Central memory CD4-positive, alpha-beta T cell (primary cell): Measurements from ENCODE around the gene COL2A1.

Experiments
- DNase-seq: peaks from one replicate; pipeline ENCODE4 v3.0.0; 2022

Gene COL2A1

DNA sequence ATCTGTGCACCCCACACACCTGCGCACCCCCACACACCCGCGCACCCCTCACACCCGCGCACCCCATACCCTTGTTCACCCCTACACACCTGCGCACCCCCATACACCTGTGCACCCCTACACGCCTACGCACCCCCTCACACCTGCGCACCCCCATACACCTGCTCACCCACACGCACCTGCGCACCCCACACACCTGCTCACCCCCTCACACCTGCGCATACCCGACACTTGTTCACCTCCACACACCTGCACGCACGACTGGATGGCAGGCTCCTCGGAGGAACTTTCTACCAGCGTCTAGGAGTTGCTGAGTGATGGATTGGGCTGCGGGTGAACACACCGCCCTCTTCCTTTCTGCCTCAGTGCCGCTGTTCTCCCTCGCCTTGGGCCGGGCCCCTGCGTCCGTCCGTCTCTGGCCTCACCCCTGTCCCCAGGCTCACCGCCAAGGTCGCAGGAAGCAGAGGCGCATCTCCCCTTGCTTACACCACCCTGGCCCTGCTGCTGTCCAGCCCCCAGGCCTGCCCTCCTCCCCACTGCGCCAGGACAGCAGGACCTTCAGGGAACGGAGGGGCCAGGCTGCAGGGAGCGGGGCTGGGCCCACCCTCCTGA lies 61.6 kb downstream of the COL2A1 start:
- no peak for DNase-seq

GRCh38 chr12:47941871-47942613 lies 62.2 kb downstream of the COL2A1 start:
- DNase-seq, result no peak

DNA sequence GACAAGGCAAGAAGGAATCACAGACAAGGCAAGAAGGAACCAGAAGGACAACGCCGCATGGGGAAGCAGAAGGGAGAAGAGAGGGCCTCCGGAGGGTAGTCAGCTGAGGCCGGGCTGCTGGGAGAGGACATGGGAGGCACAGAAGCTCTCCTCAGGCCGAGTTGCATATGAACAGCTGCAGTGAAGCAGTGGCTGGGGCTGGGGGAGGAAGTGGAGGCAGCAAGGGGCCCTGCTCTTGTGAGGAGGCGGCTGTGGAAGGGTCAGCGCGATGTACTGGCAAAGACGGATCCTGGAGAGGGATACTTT lies 62.8 kb downstream of the COL2A1 start:
- no peak for DNase-seq

GRCh38 chr12:47940773-47941474 lies 63.4 kb downstream of the COL2A1 start:
- DNase-seq, result no peak

GRCh38 chr12:47939009-47939601 lies 65.2 kb downstream of the COL2A1 start:
- DNase-seq, result no peak

DNA sequence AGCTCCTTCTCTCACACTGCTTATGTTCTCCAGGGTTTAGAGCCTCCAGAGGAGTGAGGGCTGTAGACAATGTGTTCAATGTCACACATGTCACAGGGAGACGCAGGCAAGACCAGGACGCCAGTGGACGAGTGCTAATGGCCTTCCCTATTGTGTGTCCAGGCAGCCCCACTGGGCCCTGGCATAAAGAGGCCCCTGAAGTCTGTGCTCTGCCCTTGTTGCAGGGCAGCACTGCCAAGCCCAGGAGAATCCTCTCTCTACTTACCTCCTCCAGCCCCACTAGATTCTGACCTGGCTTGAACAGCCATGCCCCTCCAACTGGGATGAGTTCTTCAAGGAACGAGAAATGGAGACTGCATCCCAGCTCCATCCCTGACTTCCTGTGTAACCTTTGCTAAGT lies 65.7 kb downstream of the COL2A1 start:
- no peak for DNase-seq

GRCh38 chr12:47938093-47938492 lies 66.2 kb downstream of the COL2A1 start:
- DNase-seq, result no peak

GRCh38 chr12:47935184-47935583 lies 69.1 kb downstream of the COL2A1 start:
- DNase-seq, result no peak

- no peak for DNase-seq
Measured at GRCh38 chr12:47931187-47931586, 73.1 kb downstream of the COL2A1 start.

DNA sequence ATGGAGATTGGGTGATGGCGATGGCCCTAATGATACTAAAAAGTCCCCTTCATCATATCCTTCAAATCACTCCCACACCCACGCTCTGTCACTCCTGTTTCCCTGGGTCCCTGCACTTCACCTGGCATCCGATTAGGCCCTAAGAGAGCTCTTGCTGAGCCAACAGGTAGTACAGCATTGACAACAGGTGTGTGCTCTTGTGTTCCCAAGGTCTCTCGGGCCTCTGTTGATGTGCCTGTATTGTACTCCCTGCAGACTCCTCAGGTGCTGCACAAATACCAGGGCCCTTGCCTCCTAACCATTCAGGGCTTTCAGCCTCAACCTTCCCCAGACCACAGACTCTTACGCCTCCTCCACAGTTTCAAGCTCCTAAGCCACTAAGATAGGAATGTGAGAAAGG lies 73.6 kb downstream of the COL2A1 start:
- no peak for DNase-seq

DNA sequence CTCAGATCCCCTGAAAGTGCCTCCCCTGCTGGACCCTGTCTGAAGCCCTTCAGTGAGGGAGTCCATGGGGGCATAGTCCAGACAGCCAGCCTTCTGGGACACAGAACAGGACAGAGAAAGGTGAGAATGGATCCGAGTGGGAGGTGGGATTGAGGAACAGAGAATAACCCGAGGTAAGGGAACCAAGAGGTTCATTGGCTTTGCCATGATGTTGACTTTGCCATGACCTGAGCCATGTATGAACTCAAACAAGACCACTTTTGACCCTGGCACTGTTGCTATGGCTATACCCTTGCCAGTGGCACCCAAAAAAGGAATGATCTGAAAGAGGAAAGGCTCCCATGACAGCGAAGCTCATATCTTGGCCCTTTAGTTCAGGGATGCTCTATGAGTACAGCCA lies 76.9 kb downstream of the COL2A1 start:
- DNase-seq, result no peak
